Endothelial cell (in vitro differentiated cells): Measurements from ENCODE around the gene ZRANB3. TPM values are rescaled to one million over a fixed set of nuclear protein-coding genes. Genes with fewer than 3 reads are reported as not detected.

Experiments used
- DNase-seq: peaks from one replicate; pipeline ENCODE4 v3.0.0; 2021; ENCODE audit warnings: low spot score
- H3K27ac Mint-ChIP-seq: one replicate; pipeline ENCODE4 v1.8.0; 2021; ENCODE audit warnings: mixed read lengths, inconsistent platforms; ENCODE audit not compliant: unreplicated experiment
- H3K27me3 Mint-ChIP-seq: one replicate; pipeline ENCODE4 v1.8.0; 2021; ENCODE audit warnings: mild to moderate bottlenecking, moderate library complexity, mixed read lengths, inconsistent platforms; ENCODE audit not compliant: unreplicated experiment
- H3K36me3 Mint-ChIP-seq: one replicate; pipeline ENCODE4 v1.8.0; 2021; ENCODE audit warnings: mild to moderate bottlenecking, low read depth, mixed read lengths, inconsistent platforms; ENCODE audit not compliant: unreplicated experiment
- H3K4me1 Mint-ChIP-seq: one replicate; pipeline ENCODE4 v1.8.0; 2021; ENCODE audit warnings: mild to moderate bottlenecking, mixed read lengths, inconsistent platforms; ENCODE audit not compliant: unreplicated experiment
- H3K4me3 Mint-ChIP-seq: one replicate; pipeline ENCODE4 v1.8.0; 2021; ENCODE audit warnings: mild to moderate bottlenecking, mixed read lengths, inconsistent platforms; ENCODE audit not compliant: unreplicated experiment
- H3K9me3 Mint-ChIP-seq: one replicate; pipeline ENCODE4 v1.8.0; 2021; ENCODE audit warnings: mixed read lengths, inconsistent platforms; ENCODE audit not compliant: unreplicated experiment
- CTCF ChIP-seq: fragments of 200-600 bp; sonication (generic); IDR thresholded peaks from one replicate; pipeline ENCODE4 v1.5.0; 2021; ENCODE audit warnings: antibody characterized with exemption; ENCODE audit not compliant: unreplicated experiment
- total RNA-seq: library from RNA; stranded (reverse); fragmentation: NEBNext Ultra II Directional; extraction: Animal tissue kit (Norgen Biotek cat#: 25700); gene quantifications from one replicate; pipeline ENCODE4 v1.2.1, GENCODE V29; 2021; ENCODE audit not compliant: unreplicated experiment

Gene ZRANB3
- total RNA-seq, 1 donor from 2014 or later = 9.4 TPM

- Mint-ChIP-seq H3K4me1 (no peaks in the 10 kb centered on the region), H3K27me3 (no peaks in the 10 kb centered on the region), H3K27ac (no peak overlapping the region), H3K4me3 (no peak overlapping the region), H3K36me3 (peaks cover 27% of the 10 kb centered on the region), H3K9me3 (no peaks in the 10 kb centered on the region)
- no peak for TF ChIP-seq CTCF
- DNase-seq = no peak
Observed at GRCh38 chr2:135099802-135100483, 431.1 kb downstream of the ZRANB3 start.

- no peak for DNase-seq
- H3K4me1 Mint-ChIP-seq = peaks cover 2% of the 10 kb centered on the region
- no peaks in the 10 kb centered on the region for H3K9me3 Mint-ChIP-seq
- no peak overlapping the region for H3K4me3 Mint-ChIP-seq
- TF ChIP-seq CTCF = no peak
- peaks cover 10% of the 10 kb centered on the region for H3K36me3 Mint-ChIP-seq
- no peak overlapping the region for H3K27ac Mint-ChIP-seq
- H3K27me3 Mint-ChIP-seq = no peaks in the 10 kb centered on the region
Observed at GRCh38 chr2:135097532-135098231, 433.3 kb downstream of the ZRANB3 start.

GRCh38 chr2:135096665-135097446 is 434.2 kb downstream of the ZRANB3 start:
- Mint-ChIP-seq H3K27me3 (no peaks in the 10 kb centered on the region), H3K9me3 (no peaks in the 10 kb centered on the region), H3K27ac (no peak overlapping the region), H3K4me1 (peaks cover 2% of the 10 kb centered on the region), H3K4me3 (no peak overlapping the region), H3K36me3 (peaks cover 6% of the 10 kb centered on the region)
- DNase-seq = no peak
- no peak for TF ChIP-seq CTCF

- Mint-ChIP-seq H3K36me3 (peaks cover 4% of the 10 kb centered on the region), H3K27ac (no peak overlapping the region), H3K4me1 (peaks cover 2% of the 10 kb centered on the region)
Observed at GRCh38 chr2:135095591-135095990, 435.4 kb downstream of the ZRANB3 start.

More at GRCh38 chr2:135095591-135095990, 435.4 kb downstream of the ZRANB3 start:
- no peak for TF ChIP-seq CTCF
- Mint-ChIP-seq H3K9me3 (no peaks in the 10 kb centered on the region), H3K27me3 (no peaks in the 10 kb centered on the region), H3K4me3 (no peak overlapping the region)
- no peak for DNase-seq
